DOHH2 (cell line): ENCODE measurements around the gene CHN2.

Source experiments
- H3F3A ChIP-seq: fragments of 200-600 bp; sonication (generic), shearing (Covaris generic); 2 replicates; pipeline ENCODE4 v1.6.0; 2016; ENCODE audit warnings: antibody characterized with exemption, mild to moderate bottlenecking; ENCODE audit not compliant: control insufficient read depth, insufficient read depth
- H3K27ac ChIP-seq: fragments of 200-600 bp; sonication (generic); 2 replicates; pipeline ENCODE4 v1.5.1; 2014; ENCODE audit warnings: low read depth, mild to moderate bottlenecking, low read length, moderate library complexity
- H3K27me3 ChIP-seq: fragments of 200-600 bp; sonication (generic); 2 replicates; pipeline ENCODE4 v1.6.1; 2014; ENCODE audit warnings: mild to moderate bottlenecking, low read length, mixed read lengths; ENCODE audit not compliant: control insufficient read depth
- H3K36me3 ChIP-seq: fragments of 200-600 bp; sonication (generic); 2 replicates; pipeline ENCODE4 v1.6.1; 2014; ENCODE audit warnings: mild to moderate bottlenecking, low read length, moderate library complexity, mixed read lengths; ENCODE audit not compliant: control insufficient read depth
- H3K4me1 ChIP-seq: fragments of 200-600 bp; sonication (generic); 2 replicates; pipeline ENCODE4 v1.6.1; 2014; ENCODE audit warnings: mild to moderate bottlenecking, low read length, mixed read lengths; ENCODE audit not compliant: control insufficient read depth
- H3K4me2 ChIP-seq: fragments of 200-600 bp; sonication (generic); 2 replicates; pipeline ENCODE4 v1.6.0; 2014; ENCODE audit warnings: mild to moderate bottlenecking, low read length, moderate library complexity
- H3K4me3 ChIP-seq: fragments of 200-600 bp; sonication (generic); 2 replicates; pipeline ENCODE4 v1.5.1; 2014; ENCODE audit warnings: mild to moderate bottlenecking, low read length, mixed read lengths
- H3K79me2 ChIP-seq: fragments of 200-600 bp; sonication (generic); 2 replicates; pipeline ENCODE4 v1.6.1; 2014; ENCODE audit warnings: mild to moderate bottlenecking, low read length, mixed read lengths; ENCODE audit not compliant: control insufficient read depth
- H3K9me2 ChIP-seq: fragments of 200-600 bp; sonication (generic); replicated peaks from 2 replicates; pipeline ENCODE4 v1.6.1; 2014; ENCODE audit warnings: mild to moderate bottlenecking, low read length, mixed read lengths; ENCODE audit not compliant: control insufficient read depth
- H3K9me3 ChIP-seq: fragments of 200-600 bp; sonication (generic); 2 replicates; pipeline ENCODE4 v1.6.1; 2014; ENCODE audit warnings: antibody characterized with exemption, low read length, mixed read lengths; ENCODE audit not compliant: control insufficient read depth, insufficient read depth
- H4K20me1 ChIP-seq: fragments of 200-600 bp; sonication (generic); 2 replicates; pipeline ENCODE4 v1.6.0; 2014; ENCODE audit warnings: low read depth, mild to moderate bottlenecking, antibody characterized with exemption, low read length, moderate library complexity; ENCODE audit not compliant: control insufficient read depth, insufficient read depth
- CTCF ChIP-seq: fragments of 200-600 bp; sonication (generic); IDR thresholded peaks from one replicate; pipeline ENCODE4 v1.5.1; 2014; ENCODE audit warnings: antibody characterized with exemption, mild to moderate bottlenecking, low read depth, low read length; ENCODE audit not compliant: poor library complexity, severe bottlenecking
- EZH2phosphoT487 ChIP-seq: fragments of 200-600 bp; sonication (generic); IDR thresholded peaks from 2 replicates; pipeline ENCODE4 v1.6.1; 2017; ENCODE audit warnings: borderline replicate concordance, mild to moderate bottlenecking, antibody characterized with exemption, low read length, moderate library complexity, mixed read lengths

CHN2 gene

GRCh38 chr7:29327455-29327854 lies 132.9 kb downstream of the CHN2 start:
- no peaks in the 10 kb centered on the region for H3K36me3 ChIP-seq
- no peaks in the 10 kb centered on the region for H3F3A ChIP-seq
- H3K4me2 ChIP-seq = no peak overlapping the region
- H3K27ac ChIP-seq = no peak overlapping the region
- H3K4me1 ChIP-seq = no peaks in the 10 kb centered on the region
- H4K20me1 ChIP-seq = no peaks in the 10 kb centered on the region
- TF ChIP-seq CTCF (no peak), EZH2phosphoT487 (no peak)
- H3K27me3 ChIP-seq = no peaks in the 10 kb centered on the region
- no peak overlapping the region for H3K4me3 ChIP-seq
- H3K9me3 ChIP-seq = no peaks in the 10 kb centered on the region
- no peaks in the 10 kb centered on the region for H3K9me2 ChIP-seq
- H3K79me2 ChIP-seq = no peaks in the 10 kb centered on the region

GRCh38 chr7:29328045-29328444 lies 133.5 kb downstream of the CHN2 start:
- H3F3A ChIP-seq = no peaks in the 10 kb centered on the region
- no peaks in the 10 kb centered on the region for H3K27me3 ChIP-seq
- no peak overlapping the region for H3K4me3 ChIP-seq
- H3K27ac ChIP-seq = no peak overlapping the region
- H3K9me3 ChIP-seq = no peaks in the 10 kb centered on the region
- no peaks in the 10 kb centered on the region for H4K20me1 ChIP-seq
- H3K4me2 ChIP-seq = no peak overlapping the region
- H3K9me2 ChIP-seq = no peaks in the 10 kb centered on the region
- no peak for TF ChIP-seq EZH2phosphoT487
- TF ChIP-seq CTCF = no peak
- no peaks in the 10 kb centered on the region for H3K4me1 ChIP-seq
- H3K36me3 ChIP-seq = no peaks in the 10 kb centered on the region
- no peaks in the 10 kb centered on the region for H3K79me2 ChIP-seq

GRCh38 chr7:29328811-29329210 lies 134.2 kb downstream of the CHN2 start:
- H3K27me3 ChIP-seq = no peaks in the 10 kb centered on the region
- no peak overlapping the region for H3K4me3 ChIP-seq
- H3K4me1 ChIP-seq = no peaks in the 10 kb centered on the region
- no peak overlapping the region for H3K27ac ChIP-seq
- no peaks in the 10 kb centered on the region for H4K20me1 ChIP-seq
- no peaks in the 10 kb centered on the region for H3F3A ChIP-seq
- no peaks in the 10 kb centered on the region for H3K9me3 ChIP-seq
- no peak overlapping the region for H3K4me2 ChIP-seq
- H3K36me3 ChIP-seq = no peaks in the 10 kb centered on the region
- no peak for TF ChIP-seq CTCF
- H3K79me2 ChIP-seq = no peaks in the 10 kb centered on the region
- H3K9me2 ChIP-seq = no peaks in the 10 kb centered on the region

- no peak overlapping the region for H3K4me2 ChIP-seq
- no peaks in the 10 kb centered on the region for H3K27me3 ChIP-seq
- H3K4me1 ChIP-seq = no peaks in the 10 kb centered on the region
- H3K79me2 ChIP-seq = no peaks in the 10 kb centered on the region
- no peaks in the 10 kb centered on the region for H3K36me3 ChIP-seq
- H4K20me1 ChIP-seq = no peaks in the 10 kb centered on the region
- TF ChIP-seq CTCF (no peak), EZH2phosphoT487 (no peak)
- no peak overlapping the region for H3K4me3 ChIP-seq
- no peaks in the 10 kb centered on the region for H3K9me2 ChIP-seq
- H3K9me3 ChIP-seq = no peaks in the 10 kb centered on the region
- no peaks in the 10 kb centered on the region for H3F3A ChIP-seq
- H3K27ac ChIP-seq = no peak overlapping the region
Measured at GRCh38 chr7:29329686-29330085, 135.1 kb downstream of the CHN2 start.
